HK-2 (cell line): ENCODE data around the gene MPND.

ENCODE experiments used
- DNase-seq: peaks from one replicate; pipeline ENCODE4 v3.0.0-alpha.2; 2018; ENCODE audit not compliant: unreplicated experiment

The MPND gene

GRCh38 chr19:4379383-4380253 is 36.3 kb downstream of the MPND start:
- DNase-seq: peak; percentile 87

- DNase-seq: no peak
These were observed 36.9 kb downstream of the MPND start for GRCh38 chr19:4380254-4380727.

- DNase-seq: no peak
These were observed 42.1 kb downstream of the MPND start for GRCh38 chr19:4385291-4386040.

- DNase-seq: no peak
These were observed 42.9 kb downstream of the MPND start for GRCh38 chr19:4386041-4386782.

GRCh38 chr19:4388337-4389063 is 45.1 kb downstream of the MPND start:
- no peak for DNase-seq

GRCh38 chr19:4389064-4389375 is 45.7 kb downstream of the MPND start:
- no peak for DNase-seq

GRCh38 chr19:4389511-4390016 is 46.2 kb downstream of the MPND start:
- no peak for DNase-seq

GRCh38 chr19:4390017-4390566 is 46.7 kb downstream of the MPND start:
- DNase-seq: no peak

- DNase-seq: no peak
These were observed 47.4 kb downstream of the MPND start for GRCh38 chr19:4390567-4391305.

GRCh38 chr19:4391306-4391693 is 47.9 kb downstream of the MPND start:
- no peak for DNase-seq

- no peak for DNase-seq
These were observed 48.5 kb downstream of the MPND start for GRCh38 chr19:4391701-4392483.

- no peak for DNase-seq
These were observed 50.7 kb downstream of the MPND start for GRCh38 chr19:4393947-4394590.

- DNase-seq: no peak
These were observed 53.8 kb downstream of the MPND start for GRCh38 chr19:4396949-4397783.

GRCh38 chr19:4399812-4400134 is 56.4 kb downstream of the MPND start:
- peak; percentile 49 for DNase-seq

- DNase-seq: peak; percentile 91
These were observed 57.0 kb downstream of the MPND start, which contains the start of gene SH3GL1 for GRCh38 chr19:4400135-4400936. SH3GL1 (minus strand) TSS chr19:4400547; CDS start chr19:4400368, 179 bp downstream.

- no peak for DNase-seq
These were observed 58.4 kb downstream of the MPND start for GRCh38 chr19:4401769-4402170.
